Endodermal cell (in vitro differentiated cells): ENCODE measurements around the gene CSN2. TPM values are rescaled to one million over a fixed set of nuclear protein-coding genes. Genes with fewer than 3 reads are reported as not detected.

Experiments used
- DNase-seq: peaks from one replicate; pipeline ENCODE4 v3.0.0-alpha.2; 2017
- H3K27ac ChIP-seq: 2 replicates; pipeline ENCODE4 v1.5.1; 2013; ENCODE audit warnings: mild to moderate bottlenecking, low read depth, low read length, moderate library complexity
- H3K27me3 ChIP-seq: 2 replicates; pipeline ENCODE4 v1.6.1; 2013; ENCODE audit warnings: mild to moderate bottlenecking, low read length, moderate library complexity; ENCODE audit not compliant: insufficient read depth, control insufficient read depth, poor library complexity, severe bottlenecking
- H3K36me3 ChIP-seq: 2 replicates; pipeline ENCODE4 v1.7.0; 2013; ENCODE audit warnings: mild to moderate bottlenecking, low read length, moderate library complexity; ENCODE audit not compliant: control insufficient read depth, insufficient read depth
- H3K4me1 ChIP-seq: one replicate; pipeline ENCODE4 v1.7.0; 2013; ENCODE audit warnings: low read length; ENCODE audit not compliant: control insufficient read depth, insufficient read depth
- H3K4me3 ChIP-seq: 2 replicates; pipeline ENCODE4 v1.5.1; 2013; ENCODE audit warnings: mild to moderate bottlenecking, low read length, moderate library complexity
- H3K9ac ChIP-seq: 2 replicates; pipeline ENCODE4 v1.6.1; 2013; ENCODE audit warnings: mild to moderate bottlenecking, low read length, moderate library complexity; ENCODE audit not compliant: poor library complexity, severe bottlenecking; ENCODE audit errors: extremely low read depth
- H3K9me3 ChIP-seq: 2 replicates; pipeline ENCODE4 v1.6.1; 2013; ENCODE audit warnings: mild to moderate bottlenecking, low read length, moderate library complexity; ENCODE audit not compliant: control insufficient read depth
- H3K27ac Mint-ChIP-seq: 2 replicates; pipeline ENCODE4 v1.8.0; 2020; ENCODE audit warnings: mixed read lengths
- H3K27me3 Mint-ChIP-seq: 2 replicates; pipeline ENCODE4 v1.8.0; 2021; ENCODE audit warnings: mild to moderate bottlenecking, mixed read lengths; ENCODE audit not compliant: insufficient read depth
- H3K36me3 Mint-ChIP-seq: 2 replicates; pipeline ENCODE4 v1.8.0; 2020; ENCODE audit warnings: low read depth, mixed read lengths
- H3K4me1 Mint-ChIP-seq: 2 replicates; pipeline ENCODE4 v1.8.0; 2020; ENCODE audit warnings: mixed read lengths
- H3K4me3 Mint-ChIP-seq: 2 replicates; pipeline ENCODE4 v1.8.0; 2020; ENCODE audit warnings: mild to moderate bottlenecking, moderate library complexity, mixed read lengths
- H3K9me3 Mint-ChIP-seq: 2 replicates; pipeline ENCODE4 v1.8.0; 2020; ENCODE audit warnings: mild to moderate bottlenecking, mixed read lengths
- WGBS, 2 experiments: methylation state at CpG; one replicate each; pipeline versions ENCODE4 v1.1.5 to v1.1.7; 2013; ENCODE audit warnings: missing lambda C conversion rate in 2 of 2, mixed read lengths in 1 of 2; ENCODE audit not compliant: insufficient coverage in 1 of 2, insufficient read length in 1 of 2; 5-methylcytosine and 5-hydroxymethylcytosine counted together
- total RNA-seq, 2 donors: library from RNA; stranded (reverse); fragmentation: NEBNext Ultra II Directional in 1 of 2; extraction: Animal tissue kit (Norgen Biotek cat#: 25700) in 1 of 2; gene quantifications; 2 replicates in 1 of 2; 3 replicates in 1 of 2; pipeline ENCODE4 v1.2.1, GENCODE V29; 2021
- TF ChIP-seq, protein P1 (sequence below): fragments of 200-600 bp; sonication (generic); conservative IDR thresholded peaks from 2 replicates; pipeline ENCODE4 v1.5.0; 2021; ENCODE audit warnings: antibody characterized with exemption, mild to moderate bottlenecking

CSN2 gene
- total RNA-seq, 2 donors from 2014 or later, result not detected

DNA sequence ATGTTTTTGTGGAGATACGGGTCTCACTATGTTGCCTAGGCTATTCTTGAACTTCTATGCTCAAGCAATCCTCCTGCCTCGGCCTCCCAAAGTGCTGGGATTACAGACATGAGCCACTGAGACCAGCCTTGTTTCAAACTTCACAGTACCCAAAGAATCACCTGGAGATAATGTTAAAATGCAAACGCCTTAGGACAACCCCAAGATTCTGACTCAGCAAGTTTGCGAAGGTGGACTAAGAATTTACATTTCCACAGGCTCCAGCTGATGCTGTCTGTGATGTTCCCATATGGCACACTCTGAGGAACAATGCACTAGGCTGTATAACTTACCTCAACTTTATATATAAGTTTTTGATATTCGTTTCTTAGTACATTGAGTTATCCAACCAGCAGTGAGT is 29.3 kb upstream of the CSN2 start:
- Histone ChIP-seq H3K36me3 (no peaks in the 10 kb centered on the region), H3K27ac (no peak overlapping the region), H3K4me3 (no peak overlapping the region), H3K9ac (no peak overlapping the region), H3K27me3 (no peaks in the 10 kb centered on the region), H3K4me1 (no peaks in the 10 kb centered on the region), H3K9me3 (no peaks in the 10 kb centered on the region)
- H3K27me3 Mint-ChIP-seq, result no peaks in the 10 kb centered on the region
- 77 to 94% methylated on average over 2 to 4 of the region's 5 CpGs for WGBS, 2 experiments
- no peak overlapping the region for H3K4me3 Mint-ChIP-seq
- TF ChIP-seq, protein P1, sequence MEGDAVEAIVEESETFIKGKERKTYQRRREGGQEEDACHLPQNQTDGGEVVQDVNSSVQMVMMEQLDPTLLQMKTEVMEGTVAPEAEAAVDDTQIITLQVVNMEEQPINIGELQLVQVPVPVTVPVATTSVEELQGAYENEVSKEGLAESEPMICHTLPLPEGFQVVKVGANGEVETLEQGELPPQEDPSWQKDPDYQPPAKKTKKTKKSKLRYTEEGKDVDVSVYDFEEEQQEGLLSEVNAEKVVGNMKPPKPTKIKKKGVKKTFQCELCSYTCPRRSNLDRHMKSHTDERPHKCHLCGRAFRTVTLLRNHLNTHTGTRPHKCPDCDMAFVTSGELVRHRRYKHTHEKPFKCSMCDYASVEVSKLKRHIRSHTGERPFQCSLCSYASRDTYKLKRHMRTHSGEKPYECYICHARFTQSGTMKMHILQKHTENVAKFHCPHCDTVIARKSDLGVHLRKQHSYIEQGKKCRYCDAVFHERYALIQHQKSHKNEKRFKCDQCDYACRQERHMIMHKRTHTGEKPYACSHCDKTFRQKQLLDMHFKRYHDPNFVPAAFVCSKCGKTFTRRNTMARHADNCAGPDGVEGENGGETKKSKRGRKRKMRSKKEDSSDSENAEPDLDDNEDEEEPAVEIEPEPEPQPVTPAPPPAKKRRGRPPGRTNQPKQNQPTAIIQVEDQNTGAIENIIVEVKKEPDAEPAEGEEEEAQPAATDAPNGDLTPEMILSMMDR, result no peak
- no peak for DNase-seq
- H3K27ac Mint-ChIP-seq, result no peak overlapping the region
- no peaks in the 10 kb centered on the region for H3K36me3 Mint-ChIP-seq
- peaks cover 14% of the 10 kb centered on the region for H3K4me1 Mint-ChIP-seq
- H3K9me3 Mint-ChIP-seq, result no peaks in the 10 kb centered on the region

DNA sequence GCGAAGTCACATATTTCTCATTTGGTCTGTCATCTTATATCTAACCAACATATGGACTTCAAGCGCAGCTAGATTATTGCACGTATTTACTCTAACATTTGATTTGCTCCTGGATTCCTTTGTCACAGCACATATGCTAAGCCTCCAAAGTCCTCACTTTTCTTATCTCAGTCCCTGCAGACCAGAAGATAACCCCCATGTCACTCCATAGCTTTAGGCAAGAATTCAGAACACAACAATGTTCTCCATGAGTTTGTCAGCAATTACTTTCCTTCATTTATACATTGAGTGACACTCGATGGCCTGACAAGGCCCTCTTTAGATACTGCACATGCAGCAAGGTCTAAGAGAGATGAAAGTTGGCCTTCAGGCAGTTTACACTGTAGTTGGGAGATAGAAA is 25.5 kb upstream of the CSN2 start:
- WGBS, 2 experiments, result 87 to 100% methylated on average over 1 to 4 of the region's 4 CpGs
- Mint-ChIP-seq H3K36me3 (no peaks in the 10 kb centered on the region), H3K27me3 (no peaks in the 10 kb centered on the region), H3K9me3 (no peaks in the 10 kb centered on the region), H3K27ac (no peak overlapping the region), H3K4me1 (peaks cover 8% of the 10 kb centered on the region), H3K4me3 (no peak overlapping the region)
- H3K36me3 ChIP-seq, result no peaks in the 10 kb centered on the region
- no peak for DNase-seq
- no peak overlapping the region for H3K4me3 ChIP-seq
- no peaks in the 10 kb centered on the region for H3K27me3 ChIP-seq
- TF ChIP-seq, protein P1, result no peak
- H3K9me3 ChIP-seq, result no peaks in the 10 kb centered on the region
- no peak overlapping the region for H3K9ac ChIP-seq
- H3K4me1 ChIP-seq, result no peaks in the 10 kb centered on the region
- H3K27ac ChIP-seq, result no peak overlapping the region

DNA sequence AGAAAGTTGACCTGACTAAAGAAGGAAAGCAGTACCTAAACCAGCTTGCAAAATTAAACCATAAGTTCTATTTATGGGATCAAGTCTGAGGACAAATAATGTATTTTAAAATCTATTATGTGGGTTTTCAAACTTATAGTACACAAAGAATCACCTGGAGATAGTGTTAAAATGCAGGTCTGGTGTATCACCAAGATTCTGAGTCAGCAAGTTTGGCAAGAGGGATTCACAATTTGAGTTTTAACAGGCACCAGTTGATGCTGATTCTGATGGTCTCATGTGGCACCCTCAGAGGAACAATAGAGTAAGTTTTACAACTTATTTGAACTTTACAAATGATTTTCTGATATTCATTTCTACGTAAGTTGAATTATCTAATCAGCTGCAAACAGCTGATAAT is 21.1 kb upstream of the CSN2 start:
- no peak overlapping the region for H3K4me3 Mint-ChIP-seq
- H3K4me1 Mint-ChIP-seq, result peaks cover 17% of the 10 kb centered on the region
- no peak for DNase-seq
- no CpG with 5 or more reads among the region's 1 CpG for WGBS, 2 experiments
- no peaks in the 10 kb centered on the region for H3K9me3 Mint-ChIP-seq
- no peak overlapping the region for H3K4me3 ChIP-seq
- H3K9ac ChIP-seq, result no peak overlapping the region
- H3K27ac Mint-ChIP-seq, result no peak overlapping the region
- H3K4me1 ChIP-seq, result no peaks in the 10 kb centered on the region
- TF ChIP-seq, protein P1, result no peak
- no peaks in the 10 kb centered on the region for H3K27me3 Mint-ChIP-seq
- no peaks in the 10 kb centered on the region for H3K36me3 Mint-ChIP-seq
- H3K27me3 ChIP-seq, result no peaks in the 10 kb centered on the region
- no peaks in the 10 kb centered on the region for H3K9me3 ChIP-seq
- no peaks in the 10 kb centered on the region for H3K36me3 ChIP-seq
- H3K27ac ChIP-seq, result no peak overlapping the region
